Panc1 (cell line): ENCODE data around the gene MTFP1. TPM values are rescaled to one million over a fixed set of nuclear protein-coding genes. Genes with fewer than 3 reads are reported as not detected.
A peak's percentile ranks its signal among the peaks of the same experiment; 100 is the strongest.
"Not testable (repeated sequence)": the region's sequence is repeated elsewhere in the genome, so short reads cannot be mapped to it uniquely, and the experiment has no call there.

ENCODE experiments used
- ATAC-seq: fragments of 200-7000 bp; cut with Tn5 transposase; 2 replicates; pipeline ENCODE4 v1.9.1; 2020; ENCODE audit warnings: mild to moderate bottlenecking, moderate library complexity
- BruUV-seq: library from RNA; stranded (reverse); fragments of 400-500 nt; replicated peaks from 2 replicates; lab custom pipeline; 2021; lab: Mats Ljungman, UMichigan
- CTCF ChIA-PET: fragments of 300-600 bp; sonication (Branson Sonifier 250); formaldehyde crosslinking; loops from one replicate; lab custom pipeline; 2022; ENCODE audit warnings: antibody characterized with exemption; lab: Charles Lee
- POLR2A ChIA-PET: fragments of 300-600 bp; sonication (Branson Sonifier 250); formaldehyde crosslinking; loops from one replicate; lab custom pipeline; 2022; ENCODE audit warnings: antibody characterized with exemption; lab: Charles Lee
- DNase-seq: peaks from one replicate; pipeline ENCODE4 v3.0.0-alpha.2; 2010; ENCODE audit warnings: low read depth, low spot score
- H3K27ac ChIP-seq: 2 replicates; pipeline ENCODE4 v1.5.1; 2011; ENCODE audit warnings: mild to moderate bottlenecking, low read length, inconsistent platforms
- H3K27me3 ChIP-seq: fragments of 200-500 bp; sonication (Bioruptor generic); 2 replicates; pipeline ENCODE4 v1.6.0; 2014; ENCODE audit warnings: low read length, inconsistent platforms; ENCODE audit not compliant: control insufficient read depth, insufficient read depth
- H3K36me3 ChIP-seq: fragments of 200-500 bp; sonication (Bioruptor generic); 2 replicates; pipeline ENCODE4 v1.5.1; 2014; ENCODE audit warnings: inconsistent platforms, mild to moderate bottlenecking, low read length, moderate library complexity; ENCODE audit not compliant: control insufficient read depth, insufficient read depth
- H3K4me1 ChIP-seq: 2 replicates; pipeline ENCODE4 v1.5.1; 2011; ENCODE audit warnings: inconsistent platforms, mild to moderate bottlenecking, low read length, moderate library complexity; ENCODE audit not compliant: control insufficient read depth, insufficient read depth
- H3K4me3 ChIP-seq, 2 experiments: 2 replicates each; pipeline ENCODE4 v1.5.1; 2011 to 2012; ENCODE audit warnings: low read depth in 2 of 2, low read length in 2 of 2, mild to moderate bottlenecking in 2 of 2, inconsistent platforms in 1 of 2, moderate library complexity in 1 of 2
- H3K9me3 ChIP-seq: fragments of 200-500 bp; sonication (Bioruptor generic); 2 replicates; pipeline ENCODE4 v1.5.1; 2014; ENCODE audit warnings: low read depth, mild to moderate bottlenecking, inconsistent platforms, low read length, moderate library complexity; ENCODE audit not compliant: control insufficient read depth, insufficient read depth
- CTCF ChIP-seq: fragments of 450-650 bp; IDR thresholded peaks from 2 replicates; pipeline ENCODE4 v1.5.1; 2017; ENCODE audit warnings: mild to moderate bottlenecking
- POLR2AphosphoS5 ChIP-seq: IDR thresholded peaks from 2 replicates; pipeline ENCODE4 v1.6.1; 2012; ENCODE audit warnings: mild to moderate bottlenecking, low read depth, low read length, moderate library complexity
- REST ChIP-seq, 2 experiments: IDR thresholded peaks; 2 replicates each; pipeline ENCODE4 v1.6.1; 2011 to 2012; ENCODE audit warnings: low read depth in 2 of 2, control low read depth in 1 of 2, low read length in 1 of 2, mild to moderate bottlenecking in 1 of 2, moderate library complexity in 1 of 2; ENCODE audit not compliant: insufficient read depth in 1 of 2
- SIN3A ChIP-seq: IDR thresholded peaks from 2 replicates; pipeline ENCODE4 v1.6.1; 2012; ENCODE audit warnings: low read depth, mild to moderate bottlenecking, low read length, moderate library complexity, borderline replicate concordance; ENCODE audit not compliant: insufficient read depth
- TCF7L2 ChIP-seq: IDR thresholded peaks from 2 replicates; pipeline ENCODE4 v1.6.1; 2011; ENCODE audit warnings: mild to moderate bottlenecking, low read depth, low read length, inconsistent platforms
- in situ Hi-C: cut with HindIII; loops from 2 replicates; pipeline ENCODE4 v1.10.0; 2016; ENCODE audit warnings: low sequenced_read_pairs, low pct_unique_long_range_greater_than_20kb
- intact Hi-C: fragments of 100-400 bp; cut with micrococcal nuclease; formaldehyde crosslinking; loops from one replicate; pipeline ENCODE4 v1.10.0; 2022; ENCODE audit not compliant: unreplicated experiment
- total RNA-seq: library from RNA; stranded (reverse); gene quantifications from one replicate; pipeline ENCODE4 v1.2.1, GENCODE V29; 2021; ENCODE audit not compliant: unreplicated experiment

Gene MTFP1
- total RNA-seq, 1 experiment from 2014 or later = 21.5 TPM

- H3K27ac ChIP-seq = no peak overlapping the region
- CTCF ChIA-PET = interaction anchor here (1.2 to 1.3 kb wide), 2 partner anchors 40 to 156 kb away, joined by 5 to 9 read pairs; no protein-coding TSS in a partner anchor
- no peak overlapping the region for H3K4me3 ChIP-seq
- in situ Hi-C loops (no loop called here), intact Hi-C loops (loop anchor here (5.0 kb wide), 1 partner anchor 42 kb away; no protein-coding TSS in a partner anchor)
- no TSS peak for BruUV-seq
- H3K9me3 ChIP-seq = no peaks in the 10 kb centered on the region
- POLR2A ChIA-PET = no interaction called here
- ATAC-seq (no peak), DNase-seq (no peak)
- TF ChIP-seq POLR2AphosphoS5 (no peak), CTCF (peak; percentile 59; the same call in 1 of the 2 replicates)
- no peaks in the 10 kb centered on the region for H3K4me1 ChIP-seq
- H3K36me3 ChIP-seq = no peaks in the 10 kb centered on the region
- no peaks in the 10 kb centered on the region for H3K27me3 ChIP-seq
These were observed 20.0 kb downstream of the MTFP1 start for GRCh38 chr22:30445438-30446145.

- no peak for TF ChIP-seq SIN3A
- no peak for TF ChIP-seq REST (IDR thresholded peaks at IDR 0.05; ENCODE audit: insufficient read depth in 1 of 2, low read depth in 2 of 2, low read length in 1 of 2)
- TF ChIP-seq CTCF = no peak
- no peak for TF ChIP-seq TCF7L2
- TF ChIP-seq POLR2AphosphoS5 = no peak
- in situ Hi-C loops (no loop called here), intact Hi-C loops (loop anchor here (5.0 kb wide), 1 partner anchor 40 kb away; no protein-coding TSS in a partner anchor)
- Histone ChIP-seq H3K4me3 (no peak overlapping the region), H3K36me3 (no peaks in the 10 kb centered on the region), H3K27me3 (no peaks in the 10 kb centered on the region), H3K9me3 (no peaks in the 10 kb centered on the region), H3K4me1 (no peaks in the 10 kb centered on the region), H3K27ac (no peak overlapping the region)
- no TSS peak for BruUV-seq
- no peak for ATAC-seq
- POLR2A ChIA-PET = no interaction called here
- CTCF ChIA-PET = no interaction called here
- DNase-seq = no peak
These were observed 22.1 kb downstream of the MTFP1 start for GRCh38 chr22:30447656-30448055.

GRCh38 chr22:30451488-30451887 is 25.9 kb downstream of the MTFP1 start:
- POLR2A ChIA-PET, H3K4me1 ChIP-seq, H3K27me3 ChIP-seq, BruUV-seq, DNase-seq, H3K36me3 ChIP-seq, intact Hi-C loops, in situ Hi-C loops, H3K4me3 ChIP-seq, ATAC-seq, H3K9me3 ChIP-seq, H3K27ac ChIP-seq, CTCF ChIA-PET: not testable (repeated sequence)
